Calu3 (cell line): Measurements from ENCODE around the gene SLC26A3. TPM values are rescaled to one million over a fixed set of nuclear protein-coding genes. Genes with fewer than 3 reads are reported as not detected.

ENCODE experiments used
- BruUV-seq: library from RNA; stranded (reverse); fragments of 400-500 nt; replicated peaks from 2 replicates; lab custom pipeline; 2021; lab: Mats Ljungman, UMichigan
- CTCF ChIA-PET: fragments of 300-600 bp; sonication (Branson Sonifier 250); formaldehyde crosslinking; loops from one replicate; lab custom pipeline; 2022; ENCODE audit warnings: antibody characterized with exemption; lab: Charles Lee
- DNase-seq: peaks from one replicate; pipeline ENCODE4 v3.0.0; 2022
- H3K27ac Mint-ChIP-seq: one replicate; pipeline ENCODE4 v1.8.0; 2022; ENCODE audit warnings: mixed read lengths; ENCODE audit not compliant: unreplicated experiment
- H3K27me3 Mint-ChIP-seq: one replicate; pipeline ENCODE4 v1.8.0; 2022; ENCODE audit warnings: mixed read lengths; ENCODE audit not compliant: unreplicated experiment
- H3K36me3 Mint-ChIP-seq: one replicate; pipeline ENCODE4 v1.8.0; 2022; ENCODE audit warnings: mild to moderate bottlenecking, moderate library complexity, mixed read lengths; ENCODE audit not compliant: insufficient read depth, unreplicated experiment
- H3K4me1 Mint-ChIP-seq: one replicate; pipeline ENCODE4 v1.8.0; 2022; ENCODE audit warnings: mild to moderate bottlenecking, low read depth, mixed read lengths; ENCODE audit not compliant: unreplicated experiment
- H3K4me3 Mint-ChIP-seq: one replicate; pipeline ENCODE4 v1.8.0; 2022; ENCODE audit warnings: mild to moderate bottlenecking, low read depth, moderate library complexity, mixed read lengths; ENCODE audit not compliant: unreplicated experiment
- H3K9me3 Mint-ChIP-seq: one replicate; pipeline ENCODE4 v1.8.0; 2022; ENCODE audit warnings: low read depth, mixed read lengths; ENCODE audit not compliant: unreplicated experiment
- CTCF ChIP-seq: fragments of 200-600 bp; IDR thresholded peaks from one replicate; pipeline ENCODE4 v1.8.0; 2022; ENCODE audit warnings: antibody characterized with exemption; ENCODE audit not compliant: unreplicated experiment
- intact Hi-C: fragments of 100-400 bp; cut with micrococcal nuclease; formaldehyde crosslinking; loops from one replicate; pipeline ENCODE4 v1.10.0; 2022; ENCODE audit not compliant: unreplicated experiment
- total RNA-seq: library from RNA; stranded (reverse); gene quantifications from 2 replicates; pipeline ENCODE4 v1.2.3, GENCODE V29; 2022

Gene SLC26A3
- total RNA-seq, 1 experiment from 2014 or later: not detected

- intact Hi-C loops: loop anchor here (10.0 kb wide), 1 partner anchor 138 kb away; the partner anchor contains the start of gene BCAP29
- no peaks in the 10 kb centered on the region for H3K9me3 Mint-ChIP-seq
Measured at GRCh38 chr7:107723255-107723654, 79.8 kb downstream of the SLC26A3 start.

GRCh38 chr7:107721286-107721685 lies 81.7 kb downstream of the SLC26A3 start:
- Mint-ChIP-seq H3K4me3 (no peak overlapping the region), H3K27ac (no peak overlapping the region), H3K36me3 (no peaks in the 10 kb centered on the region), H3K27me3 (peaks cover 17% of the 10 kb centered on the region), H3K4me1 (no peaks in the 10 kb centered on the region), H3K9me3 (no peaks in the 10 kb centered on the region)
- no peak for TF ChIP-seq CTCF
- intact Hi-C loops: loop anchor here (10.0 kb wide), 1 partner anchor 136 kb away; the partner anchor contains the start of gene BCAP29
- CTCF ChIA-PET: no interaction called here
- no peak for DNase-seq
- BruUV-seq: no TSS peak

More at GRCh38 chr7:107723255-107723654, 79.8 kb downstream of the SLC26A3 start:
- no peak overlapping the region for H3K27ac Mint-ChIP-seq
- TF ChIP-seq CTCF: no peak
- DNase-seq: no peak
- H3K36me3 Mint-ChIP-seq: no peaks in the 10 kb centered on the region
- H3K27me3 Mint-ChIP-seq: peaks cover 33% of the 10 kb centered on the region
- CTCF ChIA-PET: no interaction called here
- BruUV-seq: no TSS peak
- H3K4me1 Mint-ChIP-seq: no peaks in the 10 kb centered on the region
- no peak overlapping the region for H3K4me3 Mint-ChIP-seq

- no peak overlapping the region for H3K4me3 Mint-ChIP-seq
- H3K9me3 Mint-ChIP-seq: no peaks in the 10 kb centered on the region
- no peaks in the 10 kb centered on the region for H3K4me1 Mint-ChIP-seq
- no peak for TF ChIP-seq CTCF
- H3K27ac Mint-ChIP-seq: no peak overlapping the region
- H3K36me3 Mint-ChIP-seq: no peaks in the 10 kb centered on the region
- BruUV-seq: no TSS peak
- no peak for DNase-seq
- CTCF ChIA-PET: no interaction called here
- intact Hi-C loops: no loop called here
- H3K27me3 Mint-ChIP-seq: peaks cover 15% of the 10 kb centered on the region
Measured at GRCh38 chr7:107718456-107719193, 84.4 kb downstream of the SLC26A3 start.

- no peak overlapping the region for H3K4me3 Mint-ChIP-seq
- no peak for DNase-seq
- BruUV-seq: no TSS peak
- no peak for TF ChIP-seq CTCF
- H3K4me1 Mint-ChIP-seq: no peaks in the 10 kb centered on the region
- peaks cover 15% of the 10 kb centered on the region for H3K27me3 Mint-ChIP-seq
- H3K9me3 Mint-ChIP-seq: no peaks in the 10 kb centered on the region
- intact Hi-C loops: no loop called here
- CTCF ChIA-PET: no interaction called here
- H3K27ac Mint-ChIP-seq: no peak overlapping the region
- no peaks in the 10 kb centered on the region for H3K36me3 Mint-ChIP-seq
Measured at GRCh38 chr7:107715531-107715930, 87.5 kb downstream of the SLC26A3 start.

Other genes starting within 250 kb of the SLC26A3 start
- gene COG5, start 239.3 kb downstream of the SLC26A3 start, total RNA-seq: 21.4 and 23.6 TPM in 2 replicates
- gene DUS4L, start 239.3 kb downstream of the SLC26A3 start, total RNA-seq: 9.3 and 9.9 TPM in 2 replicates
- 16.5 and 17.6 TPM in 2 replicates for gene BCAP29, start 223.0 kb downstream of the SLC26A3 start, total RNA-seq
- 0.09 TPM in 1 of 2 replicates, not detected in the other for gene SLC26A4, start 142.4 kb downstream of the SLC26A3 start, total RNA-seq
- 23.9 and 25.3 TPM in 2 replicates for gene CBLL1, start 59.1 kb downstream of the SLC26A3 start, total RNA-seq
- gene DLD, start 88.0 kb upstream of the SLC26A3 start, total RNA-seq: 56.5 and 58.0 TPM in 2 replicates
- 181 and 240 TPM in 2 replicates for gene LAMB1, start 199.9 kb upstream of the SLC26A3 start, total RNA-seq